ENCODE measurements around the gene MAP6.

The MAP6 gene

GRCh38 chr11:75558939-75559843 lies 109.6 kb downstream of the MAP6 start:
- H3K4me3 ChIP-seq (ENCODE audit: severe bottlenecking): no peak overlapping the region
- no peaks in the 10 kb centered on the region for H3K9me3 ChIP-seq (ENCODE audit: severe bottlenecking)
- no peak for DNase-seq (ENCODE audit: low spot score)
- H3K27me3 ChIP-seq (ENCODE audit: insufficient read depth, poor library complexity, severe bottlenecking): no peaks in the 10 kb centered on the region
- H3K4me1 ChIP-seq (ENCODE audit: insufficient read depth, poor library complexity, severe bottlenecking): peaks cover 18% of the 10 kb centered on the region
- TF ChIP-seq, protein P1, sequence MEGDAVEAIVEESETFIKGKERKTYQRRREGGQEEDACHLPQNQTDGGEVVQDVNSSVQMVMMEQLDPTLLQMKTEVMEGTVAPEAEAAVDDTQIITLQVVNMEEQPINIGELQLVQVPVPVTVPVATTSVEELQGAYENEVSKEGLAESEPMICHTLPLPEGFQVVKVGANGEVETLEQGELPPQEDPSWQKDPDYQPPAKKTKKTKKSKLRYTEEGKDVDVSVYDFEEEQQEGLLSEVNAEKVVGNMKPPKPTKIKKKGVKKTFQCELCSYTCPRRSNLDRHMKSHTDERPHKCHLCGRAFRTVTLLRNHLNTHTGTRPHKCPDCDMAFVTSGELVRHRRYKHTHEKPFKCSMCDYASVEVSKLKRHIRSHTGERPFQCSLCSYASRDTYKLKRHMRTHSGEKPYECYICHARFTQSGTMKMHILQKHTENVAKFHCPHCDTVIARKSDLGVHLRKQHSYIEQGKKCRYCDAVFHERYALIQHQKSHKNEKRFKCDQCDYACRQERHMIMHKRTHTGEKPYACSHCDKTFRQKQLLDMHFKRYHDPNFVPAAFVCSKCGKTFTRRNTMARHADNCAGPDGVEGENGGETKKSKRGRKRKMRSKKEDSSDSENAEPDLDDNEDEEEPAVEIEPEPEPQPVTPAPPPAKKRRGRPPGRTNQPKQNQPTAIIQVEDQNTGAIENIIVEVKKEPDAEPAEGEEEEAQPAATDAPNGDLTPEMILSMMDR (IDR thresholded peaks at IDR 0.05; ENCODE audit: poor library complexity, severe bottlenecking): no peak
- no peak for ATAC-seq (ENCODE audit: low read depth)
- H3K27ac ChIP-seq (ENCODE audit: poor library complexity, severe bottlenecking): peak overlapping the region; percentile 13
- H3K36me3 ChIP-seq (ENCODE audit: low read depth): peaks cover 1% of the 10 kb centered on the region; the same call in 1 of the 2 replicates

DNA sequence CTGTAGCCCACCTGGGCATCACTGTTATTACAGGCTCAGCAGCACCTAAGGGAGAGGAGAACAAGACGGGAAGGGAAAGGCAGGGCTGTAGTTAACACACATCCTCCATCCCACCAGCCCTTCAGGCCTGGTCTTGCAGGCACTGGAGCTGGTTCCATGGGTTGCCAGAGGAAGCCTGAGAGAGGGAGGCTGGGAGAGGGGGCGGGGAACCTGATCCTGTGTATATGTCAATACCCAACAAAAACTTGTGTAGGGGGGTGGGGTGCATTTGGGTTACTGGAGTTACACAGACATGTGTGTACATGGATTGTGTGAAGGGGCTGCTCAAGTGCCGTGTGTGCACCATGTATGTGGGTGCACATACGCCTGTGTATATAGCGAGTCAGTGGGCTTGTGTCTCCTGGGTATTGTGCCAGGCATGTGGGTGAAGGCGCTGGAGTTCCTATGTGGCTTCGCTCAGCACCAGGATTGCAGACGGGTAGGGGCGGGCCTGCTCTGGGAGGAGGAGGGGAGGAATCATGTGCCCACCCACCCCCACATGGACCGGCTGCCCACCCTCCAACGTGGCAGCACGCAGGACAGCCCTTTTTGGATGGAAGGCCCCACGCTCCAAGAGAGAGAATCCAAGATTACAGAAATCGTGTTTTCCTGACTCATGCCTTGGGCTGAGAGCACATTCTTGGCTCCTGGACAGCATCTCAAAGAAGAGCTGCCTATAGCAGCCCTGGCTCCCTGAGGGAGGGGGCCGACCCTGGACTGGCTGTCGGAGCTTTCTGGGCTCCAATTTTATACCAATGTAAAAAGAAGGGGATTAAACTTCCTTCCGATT lies 111.0 kb downstream of the MAP6 start:
- no peaks in the 10 kb centered on the region for H3K27me3 ChIP-seq (ENCODE audit: insufficient read depth, poor library complexity, severe bottlenecking)
- TF ChIP-seq, protein P1 (IDR thresholded peaks at IDR 0.05; ENCODE audit: poor library complexity, severe bottlenecking): no peak
- no peaks in the 10 kb centered on the region for H3K36me3 ChIP-seq (ENCODE audit: low read depth)
- H3K4me1 ChIP-seq (ENCODE audit: insufficient read depth, poor library complexity, severe bottlenecking): peaks cover 21% of the 10 kb centered on the region
- H3K27ac ChIP-seq (ENCODE audit: poor library complexity, severe bottlenecking): peak overlapping the region; percentile 13
- H3K9me3 ChIP-seq (ENCODE audit: severe bottlenecking): no peaks in the 10 kb centered on the region
- no peak overlapping the region for H3K4me3 ChIP-seq (ENCODE audit: severe bottlenecking)
- no peak for ATAC-seq (ENCODE audit: low read depth)
- no peak for DNase-seq (ENCODE audit: low spot score)

DNA sequence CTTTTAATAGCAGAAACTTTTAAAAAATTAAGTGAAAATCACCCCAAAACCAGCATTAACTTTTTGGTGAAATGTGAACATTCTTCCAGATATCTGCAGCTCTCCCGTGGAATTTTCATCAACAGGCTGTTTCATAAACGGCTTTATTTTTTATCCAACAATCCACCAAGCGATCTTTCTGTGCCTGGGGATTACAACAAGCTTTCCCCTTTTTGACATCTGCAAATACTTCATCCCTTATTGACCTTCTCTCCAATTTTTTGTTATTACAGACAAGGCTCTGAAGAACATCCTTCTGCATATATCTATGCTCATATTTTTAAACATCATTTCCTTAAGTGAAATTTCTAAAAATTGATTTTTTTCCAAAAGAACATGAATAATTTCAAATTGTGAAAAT lies 112.6 kb downstream of the MAP6 start:
- TF ChIP-seq, protein P1 (IDR thresholded peaks at IDR 0.05; ENCODE audit: poor library complexity, severe bottlenecking): no peak
- H3K9me3 ChIP-seq (ENCODE audit: severe bottlenecking): no peaks in the 10 kb centered on the region
- no peaks in the 10 kb centered on the region for H3K36me3 ChIP-seq (ENCODE audit: low read depth)
- no peak for DNase-seq (ENCODE audit: low spot score)
- no peak overlapping the region for H3K27ac ChIP-seq (ENCODE audit: poor library complexity, severe bottlenecking)
- no peak for ATAC-seq (ENCODE audit: low read depth)
- peaks cover 21% of the 10 kb centered on the region for H3K4me1 ChIP-seq (ENCODE audit: insufficient read depth, poor library complexity, severe bottlenecking)
- no peaks in the 10 kb centered on the region for H3K27me3 ChIP-seq (ENCODE audit: insufficient read depth, poor library complexity, severe bottlenecking)
- no peak overlapping the region for H3K4me3 ChIP-seq (ENCODE audit: severe bottlenecking)

GRCh38 chr11:75555079-75555811 lies 113.6 kb downstream of the MAP6 start:
- no peak for ATAC-seq (ENCODE audit: low read depth)
- Histone ChIP-seq H3K4me1 (ENCODE audit: insufficient read depth, poor library complexity, severe bottlenecking) (peaks cover 21% of the 10 kb centered on the region), H3K9me3 (ENCODE audit: severe bottlenecking) (no peaks in the 10 kb centered on the region), H3K27ac (ENCODE audit: poor library complexity, severe bottlenecking) (peak overlapping the region; percentile 21), H3K36me3 (ENCODE audit: low read depth) (no peaks in the 10 kb centered on the region), H3K4me3 (ENCODE audit: severe bottlenecking) (no peak overlapping the region), H3K27me3 (ENCODE audit: insufficient read depth, poor library complexity, severe bottlenecking) (no peaks in the 10 kb centered on the region)
- TF ChIP-seq, protein P1 (IDR thresholded peaks at IDR 0.05; ENCODE audit: poor library complexity, severe bottlenecking): no peak
- DNase-seq (ENCODE audit: low spot score): no peak
